C4-2B (cell line): ENCODE results near the gene PPIL6.

Experiments
- H3K27ac ChIP-seq: fragments of 450-650 bp; 2 replicates; pipeline ENCODE4 v1.5.1; 2017
- CTCF ChIP-seq: fragments of 450-650 bp; conservative IDR thresholded peaks from 2 replicates; pipeline ENCODE4 v1.5.1; 2017; ENCODE audit warnings: mild to moderate bottlenecking
- ZFX ChIP-seq: fragments of 450-650 bp; IDR thresholded peaks from 2 replicates; pipeline ENCODE4 v1.6.1; 2017

PPIL6 gene

GRCh38 chr6:109343518-109343917 lies 96.9 kb downstream of the PPIL6 start:
- TF ChIP-seq CTCF (no peak), ZFX (no peak)
- no peak overlapping the region for H3K27ac ChIP-seq

DNA sequence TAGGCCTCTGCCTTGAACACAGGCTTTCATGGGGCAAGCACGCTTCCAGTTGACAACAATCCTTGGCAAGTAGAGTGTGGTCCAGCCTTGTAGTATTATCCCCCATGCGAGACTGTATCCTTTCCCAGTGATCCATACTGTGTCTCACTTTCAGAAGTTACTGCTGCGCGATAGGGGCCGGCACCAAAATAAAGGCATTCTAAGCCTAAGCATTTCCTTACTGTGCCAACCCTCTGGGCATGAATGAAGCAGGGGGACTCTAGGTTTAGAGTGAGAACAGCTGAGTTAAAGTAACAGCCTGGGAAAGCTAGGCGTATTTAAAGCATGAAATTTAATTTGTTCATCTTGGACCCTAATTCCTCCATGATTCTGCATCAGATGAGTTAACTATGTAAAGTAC lies 97.5 kb downstream of the PPIL6 start:
- TF ChIP-seq ZFX, result no peak
- TF ChIP-seq CTCF, result no peak

DNA sequence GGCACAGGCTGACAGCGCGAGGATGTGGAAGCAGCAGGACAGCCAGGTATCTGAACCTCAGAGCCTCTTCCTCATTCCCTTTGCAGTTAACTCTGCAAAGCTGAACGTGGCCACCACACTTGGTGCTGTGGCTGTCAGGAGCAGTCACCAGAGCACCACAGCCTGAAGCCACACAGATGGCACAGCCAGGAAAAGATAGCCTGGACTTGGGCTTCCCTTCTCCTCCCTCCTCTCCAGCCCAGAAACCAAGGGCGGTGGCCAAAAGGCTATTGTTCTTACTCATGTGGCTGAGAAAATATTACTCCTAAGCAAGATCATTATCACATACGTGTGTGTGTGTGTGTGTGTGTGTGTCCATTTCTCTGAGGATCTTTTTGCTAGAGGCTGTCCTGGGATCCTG lies 97.9 kb downstream of the PPIL6 start:
- no peak for TF ChIP-seq ZFX
- no peak for TF ChIP-seq CTCF

More for the DNA sequence above, 97.5 kb downstream of the PPIL6 start:
- H3K27ac ChIP-seq, result no peak overlapping the region

GRCh38 chr6:109340811-109341210 lies 99.6 kb downstream of the PPIL6 start:
- TF ChIP-seq CTCF, result no peak
- no peak for TF ChIP-seq ZFX
- no peak overlapping the region for H3K27ac ChIP-seq

More for the DNA sequence above, 97.9 kb downstream of the PPIL6 start:
- H3K27ac ChIP-seq, result no peak overlapping the region
